CD4-positive, CD25-positive, alpha-beta regulatory T cell (primary cell): ENCODE data around the gene ZNF91. TPM values are rescaled to one million over a fixed set of nuclear protein-coding genes. Genes with fewer than 3 reads are reported as not detected.

Experiments
- ATAC-seq, 2 donors: fragments of 150-1000 bp; cut with Tn5 transposase; one replicate each; pipeline ENCODE4 v1.10.0; 2021; ENCODE audit warnings: low read depth in 2 of 2, moderate number of reproducible peaks in 2 of 2, moderate library complexity in 1 of 2
- DNase-seq, 3 donors: peaks; one replicate each; pipeline versions ENCODE4 v3.0.0 to v3.0.0-alpha.2; 2012 to 2022; ENCODE audit warnings: mixed read lengths in 1 of 3
- H3K27ac ChIP-seq: one replicate; pipeline ENCODE4 v1.7.0; 2013; ENCODE audit warnings: mild to moderate bottlenecking, low read length; ENCODE audit not compliant: insufficient read depth, poor library complexity, severe bottlenecking
- H3K27me3 ChIP-seq: one replicate; pipeline ENCODE4 v1.7.0; 2013; ENCODE audit warnings: low read length; ENCODE audit not compliant: control insufficient read depth, insufficient read depth
- H3K36me3 ChIP-seq: one replicate; pipeline ENCODE4 v1.7.0; 2013; ENCODE audit warnings: mild to moderate bottlenecking, low read length, moderate library complexity; ENCODE audit not compliant: control insufficient read depth, insufficient read depth
- H3K4me1 ChIP-seq: 2 replicates; pipeline ENCODE4 v1.7.0; 2013; ENCODE audit warnings: mild to moderate bottlenecking, low read length; ENCODE audit not compliant: insufficient read depth, control insufficient read depth, poor library complexity, severe bottlenecking
- H3K4me3 ChIP-seq: one replicate; pipeline ENCODE4 v1.7.0; 2013; ENCODE audit warnings: low read depth, mild to moderate bottlenecking, low read length, moderate library complexity
- H3K9me3 ChIP-seq, 2 experiments: 1 replicate in 1 of 2; 2 replicates in 1 of 2; pipeline ENCODE4 v1.7.0; 2013; ENCODE audit warnings: low read length in 2 of 2, mild to moderate bottlenecking in 1 of 2, moderate library complexity in 1 of 2; ENCODE audit not compliant: control insufficient read depth in 2 of 2
- H3K27ac Mint-ChIP-seq, 3 donors: one replicate each; pipeline ENCODE4 v1.8.0; 2020 to 2022; ENCODE audit warnings: mild to moderate bottlenecking in 3 of 3, mixed read lengths in 3 of 3, moderate library complexity in 2 of 3
- H3K27me3 Mint-ChIP-seq: one replicate; pipeline ENCODE4 v1.8.0; 2022; ENCODE audit warnings: mild to moderate bottlenecking, mixed read lengths
- H3K36me3 Mint-ChIP-seq: one replicate; pipeline ENCODE4 v1.8.0; 2020; ENCODE audit warnings: mixed read lengths
- H3K4me1 Mint-ChIP-seq, 4 donors: one replicate each; pipeline ENCODE4 v1.8.0; 2020 to 2022; ENCODE audit warnings: mixed read lengths in 4 of 4, mild to moderate bottlenecking in 1 of 4
- H3K4me3 Mint-ChIP-seq, 4 donors: one replicate each; pipeline ENCODE4 v1.8.0; 2020 to 2022; ENCODE audit warnings: mild to moderate bottlenecking in 4 of 4, mixed read lengths in 4 of 4, moderate library complexity in 3 of 4
- H3K9me3 Mint-ChIP-seq, 7 donors: one replicate each; pipeline ENCODE4 v1.8.0; 2020 to 2022; ENCODE audit warnings: mixed read lengths in 7 of 7, mild to moderate bottlenecking in 3 of 7, moderate library complexity in 2 of 7
- polyA plus RNA-seq, 4 donors: library from polyadenylated mRNA; unstranded; fragments of 300-500 nt; fragmentation: Illumina TruSeq; gene quantifications; one replicate each; pipeline ENCODE4 v1.2.3, GENCODE V29; 2021
- total RNA-seq: library from RNA; stranded (reverse); gene quantifications from one replicate; pipeline ENCODE4 v1.2.3, GENCODE V29; 2022

The ZNF91 gene
- total and polyA plus RNA-seq, 5 donors from 2014 or later: 17.9 to 49.0 (median 37.8) TPM

- no peaks in the 10 kb centered on the region for H3K27me3 Mint-ChIP-seq
Observed at GRCh38 chr19:23318143-23318542, 77.1 kb downstream of the ZNF91 start.

GRCh38 chr19:23315286-23315685 lies 80.0 kb downstream of the ZNF91 start:
- H3K4me1 Mint-ChIP-seq: no peaks in the 10 kb centered on the region
- Histone ChIP-seq H3K4me1 (no peaks in the 10 kb centered on the region), H3K36me3 (no peaks in the 10 kb centered on the region), H3K27me3 (no peaks in the 10 kb centered on the region), H3K9me3 (peaks cover 0 to 3% of the 10 kb centered on the region in 2 experiments), H3K27ac (no peak overlapping the region), H3K4me3 (no peak overlapping the region)
- no peak overlapping the region for H3K4me3 Mint-ChIP-seq
- H3K27me3 Mint-ChIP-seq: no peaks in the 10 kb centered on the region
- ATAC-seq (no peak), DNase-seq (no peak)
- no peak overlapping the region for H3K27ac Mint-ChIP-seq
- H3K9me3 Mint-ChIP-seq: peaks cover 0 to 20% (median 12%) of the 10 kb centered on the region in 7 donors
- no peaks in the 10 kb centered on the region for H3K36me3 Mint-ChIP-seq

More at GRCh38 chr19:23318143-23318542, 77.1 kb downstream of the ZNF91 start:
- no peaks in the 10 kb centered on the region for H3K27me3 ChIP-seq
- Mint-ChIP-seq H3K36me3 (no peaks in the 10 kb centered on the region), H3K4me1 (no peaks in the 10 kb centered on the region), H3K9me3 (peaks cover 0 to 19% (median 12%) of the 10 kb centered on the region in 7 donors), H3K27ac (no peak overlapping the region), H3K4me3 (no peak overlapping the region)
- H3K27ac ChIP-seq: no peak overlapping the region
- ATAC-seq (no peak), DNase-seq (no peak)
- H3K4me1 ChIP-seq: no peaks in the 10 kb centered on the region
- H3K36me3 ChIP-seq: no peaks in the 10 kb centered on the region
- peaks cover 0 to 8% of the 10 kb centered on the region in 2 experiments for H3K9me3 ChIP-seq
- no peak overlapping the region for H3K4me3 ChIP-seq

- H3K9me3 Mint-ChIP-seq: peaks cover 0 to 21% (median 12%) of the 10 kb centered on the region in 7 donors
- no peaks in the 10 kb centered on the region for H3K27me3 ChIP-seq
- DNase-seq (no peak), ATAC-seq (no peak)
- no peak overlapping the region for H3K4me3 Mint-ChIP-seq
- H3K4me3 ChIP-seq: no peak overlapping the region
- no peaks in the 10 kb centered on the region for H3K27me3 Mint-ChIP-seq
- no peaks in the 10 kb centered on the region for H3K4me1 Mint-ChIP-seq
- no peaks in the 10 kb centered on the region for H3K36me3 ChIP-seq
- no peak overlapping the region for H3K27ac ChIP-seq
- no peaks in the 10 kb centered on the region for H3K4me1 ChIP-seq
- peaks cover 0 to 1% of the 10 kb centered on the region in 2 experiments for H3K9me3 ChIP-seq
- H3K36me3 Mint-ChIP-seq: no peaks in the 10 kb centered on the region
- no peak overlapping the region for H3K27ac Mint-ChIP-seq
Observed at GRCh38 chr19:23314505-23315251, 80.6 kb downstream of the ZNF91 start.

- no peak for DNase-seq
- H3K27me3 ChIP-seq: no peaks in the 10 kb centered on the region
- no peaks in the 10 kb centered on the region for H3K36me3 ChIP-seq
- Mint-ChIP-seq H3K27ac (no peak overlapping the region), H3K9me3 (peaks cover 0 to 15% (median 7%) of the 10 kb centered on the region in 7 donors), H3K4me3 (no peak overlapping the region), H3K27me3 (no peaks in the 10 kb centered on the region), H3K4me1 (no peaks in the 10 kb centered on the region), H3K36me3 (no peaks in the 10 kb centered on the region)
- no peak overlapping the region for H3K27ac ChIP-seq
- H3K4me1 ChIP-seq: no peaks in the 10 kb centered on the region
- no peak for ATAC-seq
- no peaks in the 10 kb centered on the region for H3K9me3 ChIP-seq
- H3K4me3 ChIP-seq: no peak overlapping the region
Observed at GRCh38 chr19:23313196-23313595, 82.1 kb downstream of the ZNF91 start.

- Histone ChIP-seq H3K27me3 (no peaks in the 10 kb centered on the region), H3K4me3 (no peak overlapping the region), H3K27ac (no peak overlapping the region), H3K36me3 (no peaks in the 10 kb centered on the region), H3K4me1 (no peaks in the 10 kb centered on the region), H3K9me3 (no peaks in the 10 kb centered on the region)
- no peaks in the 10 kb centered on the region for H3K4me1 Mint-ChIP-seq
- H3K9me3 Mint-ChIP-seq: peaks cover 0 to 16% (median 4%) of the 10 kb centered on the region in 7 donors
- no peak overlapping the region for H3K4me3 Mint-ChIP-seq
- H3K27me3 Mint-ChIP-seq: no peaks in the 10 kb centered on the region
- no peak for DNase-seq
- ATAC-seq: no peak
- H3K27ac Mint-ChIP-seq: no peak overlapping the region
- H3K36me3 Mint-ChIP-seq: no peaks in the 10 kb centered on the region
Observed at GRCh38 chr19:23312515-23312914, 82.8 kb downstream of the ZNF91 start.

GRCh38 chr19:23311551-23311950 lies 83.7 kb downstream of the ZNF91 start:
- Histone ChIP-seq H3K9me3 (no peaks in the 10 kb centered on the region), H3K36me3 (no peaks in the 10 kb centered on the region), H3K27me3 (no peaks in the 10 kb centered on the region), H3K4me1 (no peaks in the 10 kb centered on the region), H3K4me3 (no peak overlapping the region), H3K27ac (no peak overlapping the region)
- no peaks in the 10 kb centered on the region for H3K36me3 Mint-ChIP-seq
- peaks cover 0 to 21% (median 4%) of the 10 kb centered on the region in 7 donors for H3K9me3 Mint-ChIP-seq
- H3K4me1 Mint-ChIP-seq: no peaks in the 10 kb centered on the region
- H3K27me3 Mint-ChIP-seq: no peaks in the 10 kb centered on the region
- no peak overlapping the region for H3K27ac Mint-ChIP-seq
- ATAC-seq (no peak), DNase-seq (no peak)
- no peak overlapping the region for H3K4me3 Mint-ChIP-seq

GRCh38 chr19:23310729-23311211 lies 84.5 kb downstream of the ZNF91 start:
- H3K4me1 ChIP-seq: no peaks in the 10 kb centered on the region
- no peaks in the 10 kb centered on the region for H3K9me3 ChIP-seq
- H3K36me3 Mint-ChIP-seq: no peaks in the 10 kb centered on the region
- no peak overlapping the region for H3K27ac Mint-ChIP-seq
- H3K36me3 ChIP-seq: no peaks in the 10 kb centered on the region
- ATAC-seq: no peak
- H3K9me3 Mint-ChIP-seq: peaks cover 0 to 21% (median 4%) of the 10 kb centered on the region in 7 donors
- H3K27me3 Mint-ChIP-seq: no peaks in the 10 kb centered on the region
- H3K27me3 ChIP-seq: no peaks in the 10 kb centered on the region
- H3K27ac ChIP-seq: no peak overlapping the region
- H3K4me3 Mint-ChIP-seq: no peak overlapping the region
- DNase-seq: no peak
- no peaks in the 10 kb centered on the region for H3K4me1 Mint-ChIP-seq
- H3K4me3 ChIP-seq: no peak overlapping the region

GRCh38 chr19:23309926-23310325 lies 85.3 kb downstream of the ZNF91 start:
- H3K4me3 ChIP-seq: no peak overlapping the region
- H3K4me1 ChIP-seq: no peaks in the 10 kb centered on the region
- no peak overlapping the region for H3K4me3 Mint-ChIP-seq
- no peaks in the 10 kb centered on the region for H3K4me1 Mint-ChIP-seq
- no peaks in the 10 kb centered on the region for H3K27me3 ChIP-seq
- DNase-seq (no peak), ATAC-seq (no peak)
- H3K27ac ChIP-seq: no peak overlapping the region
- peaks cover 0 to 18% (median 3%) of the 10 kb centered on the region in 7 donors for H3K9me3 Mint-ChIP-seq
- no peak overlapping the region for H3K27ac Mint-ChIP-seq
- no peaks in the 10 kb centered on the region for H3K9me3 ChIP-seq
- no peaks in the 10 kb centered on the region for H3K36me3 ChIP-seq
- H3K27me3 Mint-ChIP-seq: no peaks in the 10 kb centered on the region
- H3K36me3 Mint-ChIP-seq: no peaks in the 10 kb centered on the region
